HTERT RPE-1 (cell line): ENCODE measurements around the gene DAPK1.
"Not testable (repeated sequence)": the region's sequence is repeated elsewhere in the genome, so short reads cannot be mapped to it uniquely, and the experiment has no call there.

ENCODE experiments used
- in situ Hi-C: fragments of 300-500 bp; cut with MboI; formaldehyde crosslinking; loops from 4 replicates; pipeline ENCODE4 v1.14.3; 2020; ENCODE audit warnings: low sequenced_read_pairs

The DAPK1 gene

GRCh38 chr9:87540444-87541105, 42.9 kb downstream of the DAPK1 start:
- in situ Hi-C loops = no loop called here

GRCh38 chr9:87541663-87542062, 44.0 kb downstream of the DAPK1 start:
- in situ Hi-C loops = no loop called here

- in situ Hi-C loops = no loop called here
These were observed 44.5 kb downstream of the DAPK1 start for GRCh38 chr9:87542141-87542540.

GRCh38 chr9:87543251-87543650, 45.6 kb downstream of the DAPK1 start:
- in situ Hi-C loops = no loop called here

- in situ Hi-C loops = no loop called here
These were observed 48.2 kb downstream of the DAPK1 start for GRCh38 chr9:87545858-87546257.

GRCh38 chr9:87546704-87547103, 49.0 kb downstream of the DAPK1 start:
- in situ Hi-C loops = no loop called here

- in situ Hi-C loops = no loop called here
These were observed 50.0 kb downstream of the DAPK1 start for GRCh38 chr9:87547671-87548081.

GRCh38 chr9:87548159-87548558, 50.5 kb downstream of the DAPK1 start:
- in situ Hi-C loops = no loop called here

- in situ Hi-C loops = not testable (repeated sequence)
These were observed 51.4 kb downstream of the DAPK1 start for GRCh38 chr9:87549088-87549487.

GRCh38 chr9:87549791-87550190, 52.1 kb downstream of the DAPK1 start:
- in situ Hi-C loops = no loop called here

- in situ Hi-C loops = no loop called here
These were observed 52.7 kb downstream of the DAPK1 start for GRCh38 chr9:87550253-87550954.

GRCh38 chr9:87551772-87552217, 54.1 kb downstream of the DAPK1 start:
- in situ Hi-C loops = no loop called here

- in situ Hi-C loops = no loop called here
These were observed 56.7 kb downstream of the DAPK1 start for GRCh38 chr9:87554171-87554910.

GRCh38 chr9:87554976-87555375, 57.3 kb downstream of the DAPK1 start:
- in situ Hi-C loops = no loop called here

GRCh38 chr9:87556039-87556438, 58.4 kb downstream of the DAPK1 start:
- in situ Hi-C loops = no loop called here

GRCh38 chr9:87556821-87557220, 59.2 kb downstream of the DAPK1 start:
- in situ Hi-C loops = no loop called here

GRCh38 chr9:87557996-87558395, 60.3 kb downstream of the DAPK1 start:
- in situ Hi-C loops = no loop called here

GRCh38 chr9:87558606-87559190, 61.0 kb downstream of the DAPK1 start:
- in situ Hi-C loops = no loop called here

GRCh38 chr9:87562062-87562461, 64.4 kb downstream of the DAPK1 start:
- in situ Hi-C loops = no loop called here

- in situ Hi-C loops = no loop called here
These were observed 65.0 kb downstream of the DAPK1 start for GRCh38 chr9:87562530-87563170.

- in situ Hi-C loops = no loop called here
These were observed 66.4 kb downstream of the DAPK1 start for GRCh38 chr9:87564111-87564510.
